HG02973 (cell line): ENCODE measurements around the gene SDK2.
"Not testable (repeated sequence)": the region's sequence is repeated elsewhere in the genome, so short reads cannot be mapped to it uniquely, and the experiment has no call there.

Source experiments
- ATAC-seq: cut with Tn5 transposase; IDR thresholded peaks from one replicate; pipeline ENCODE4 v1.9.1; 2021; ENCODE audit warnings: moderate library complexity; ENCODE audit not compliant: unreplicated experiment

The SDK2 gene

DNA sequence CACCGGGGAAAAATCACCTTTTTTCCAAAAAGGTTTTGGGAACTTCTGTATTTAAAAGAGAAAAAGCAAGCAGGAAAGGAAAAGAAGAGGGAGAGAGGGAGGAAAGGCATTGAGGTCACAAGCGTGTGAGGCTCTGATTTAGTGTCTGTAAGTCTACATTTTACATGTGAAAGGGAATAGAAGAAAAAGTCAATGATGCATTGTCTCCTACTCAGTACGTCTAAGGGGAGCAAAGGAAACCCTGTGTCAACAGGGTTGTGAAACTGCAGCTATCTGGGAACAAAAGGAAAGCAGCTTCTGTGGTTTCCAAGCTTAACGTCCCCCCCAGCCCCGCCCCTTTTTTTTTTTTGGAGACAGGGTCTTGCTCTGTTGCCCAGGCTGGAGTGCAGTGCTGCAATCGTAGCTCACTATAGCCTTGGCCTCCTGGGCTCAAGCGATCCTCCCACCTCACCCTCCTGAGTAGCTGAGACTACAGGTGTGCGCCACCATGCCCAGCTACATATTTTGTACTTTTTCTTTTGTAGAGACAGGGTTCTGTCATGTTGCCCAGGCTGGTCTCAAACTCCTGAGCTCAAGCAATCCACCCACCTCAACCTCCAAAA, 330.6 kb downstream of the SDK2 start:
- no peak for ATAC-seq

GRCh38 chr17:73312887-73313286, 331.4 kb downstream of the SDK2 start:
- not testable (repeated sequence) for ATAC-seq

DNA sequence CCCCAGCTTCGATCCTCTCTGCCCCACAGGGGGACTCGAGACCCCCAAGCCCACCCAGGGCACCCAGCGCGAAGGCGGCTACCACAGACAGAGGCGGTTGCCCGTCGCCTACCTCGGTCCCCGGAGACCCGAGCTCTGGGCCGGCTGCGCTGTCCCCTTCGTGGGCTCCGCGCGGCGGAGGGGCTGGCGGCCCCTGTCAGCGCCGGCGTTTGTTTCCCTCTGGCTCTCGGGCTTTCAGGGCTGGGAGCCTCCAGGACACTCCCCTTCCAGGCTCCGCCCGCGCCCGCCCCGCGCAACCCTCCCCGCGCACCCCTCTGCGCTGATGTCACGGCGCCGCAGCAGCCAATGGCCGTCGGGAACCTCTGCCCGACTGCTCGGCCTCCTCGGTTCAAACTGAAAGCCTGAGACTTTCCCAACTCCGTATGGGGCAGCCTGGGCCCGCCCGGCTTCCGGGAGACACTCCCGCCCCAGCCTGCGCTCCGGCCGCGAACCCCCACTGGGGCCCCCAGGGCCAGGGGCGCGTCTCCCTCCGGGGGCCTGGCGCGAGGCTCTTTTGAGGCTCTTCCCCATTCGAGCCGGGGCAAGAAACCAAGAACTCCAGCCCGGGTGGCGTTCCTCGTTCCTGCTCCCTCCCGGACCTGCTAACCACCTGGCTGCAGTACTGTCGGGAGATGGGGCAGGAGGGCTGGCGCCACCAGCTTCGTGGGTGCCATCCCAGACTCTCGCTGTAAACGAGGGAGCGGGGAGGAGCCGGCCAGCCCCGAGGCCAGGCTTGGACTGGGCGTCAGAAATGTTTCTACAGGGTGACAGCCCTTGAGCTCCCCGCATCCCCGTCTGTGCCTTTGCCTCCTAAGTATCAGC, 332.2 kb downstream of the SDK2 start, which contains the start of gene CDC42EP4:
CDC42EP4 (minus strand) TSS at position 221 of the 861 bp plus-strand sequence. CDS start 25,501 bp downstream, outside the sequence.
- peak; percentile 89 for ATAC-seq

GRCh38 chr17:73311428-73311780, 332.8 kb downstream of the SDK2 start:
- ATAC-seq: peak; percentile 7

DNA sequence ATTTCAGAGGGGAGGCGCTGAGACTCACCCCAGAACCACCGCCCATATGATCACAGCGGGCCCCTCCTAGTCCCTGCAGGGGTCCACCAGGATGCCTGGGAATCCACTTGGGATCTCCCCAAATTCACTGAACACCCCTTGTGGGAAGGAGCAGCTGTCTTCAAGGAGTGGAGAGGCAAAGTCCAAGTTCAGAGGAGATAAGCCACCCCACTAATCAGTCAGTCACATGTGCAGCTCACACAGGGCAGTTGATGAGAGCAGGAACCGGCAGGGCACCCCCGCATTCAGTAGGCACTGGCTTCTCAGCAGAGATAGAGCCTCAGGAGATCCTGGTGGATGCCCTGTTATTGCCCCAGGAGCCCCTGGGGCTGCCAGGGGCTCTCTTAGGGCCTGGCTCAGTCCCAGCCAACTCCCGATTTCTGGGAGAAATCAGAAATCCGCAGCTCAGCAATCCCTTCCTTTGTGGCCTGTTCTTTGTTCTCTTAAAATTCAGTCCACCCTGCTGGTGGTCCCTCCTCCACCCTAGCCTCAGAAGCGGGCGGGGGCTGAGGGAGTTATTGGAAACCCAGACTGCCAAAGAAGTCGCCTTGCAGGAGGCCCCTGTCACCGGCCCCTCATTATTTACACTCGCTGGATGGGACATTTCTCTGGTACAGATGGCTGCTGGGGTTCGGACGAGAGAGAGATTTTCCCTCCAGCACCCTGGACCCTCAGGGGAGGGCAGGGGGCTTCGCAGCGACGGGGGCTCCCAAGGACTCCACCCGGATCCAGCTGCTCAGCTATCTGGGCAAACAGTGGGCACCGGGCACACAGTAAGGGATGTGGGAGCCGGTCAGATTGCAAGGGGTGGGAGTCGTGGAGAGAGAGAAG, 334.3 kb downstream of the SDK2 start:
- no peak for ATAC-seq

DNA sequence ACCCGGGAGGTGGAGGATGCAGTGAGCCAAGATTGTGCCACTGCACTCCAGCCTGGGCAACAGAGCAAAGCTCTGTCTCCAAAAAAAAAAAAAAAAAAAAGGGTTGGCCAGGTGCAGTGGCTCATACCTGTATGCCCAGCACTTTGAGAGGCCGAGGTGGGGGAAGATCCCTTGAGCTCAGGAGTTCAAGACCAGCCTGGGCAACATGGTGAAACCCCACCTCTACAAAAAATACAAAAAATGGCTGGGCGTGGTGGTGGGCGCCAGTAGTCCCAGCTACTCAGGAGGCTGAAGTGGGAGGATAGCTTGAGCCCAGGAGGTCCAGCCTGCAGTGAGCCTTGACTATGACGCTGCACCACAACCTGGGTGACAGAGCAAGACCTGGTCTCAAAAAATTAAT, 335.3 kb downstream of the SDK2 start:
- ATAC-seq: not testable (repeated sequence)

DNA sequence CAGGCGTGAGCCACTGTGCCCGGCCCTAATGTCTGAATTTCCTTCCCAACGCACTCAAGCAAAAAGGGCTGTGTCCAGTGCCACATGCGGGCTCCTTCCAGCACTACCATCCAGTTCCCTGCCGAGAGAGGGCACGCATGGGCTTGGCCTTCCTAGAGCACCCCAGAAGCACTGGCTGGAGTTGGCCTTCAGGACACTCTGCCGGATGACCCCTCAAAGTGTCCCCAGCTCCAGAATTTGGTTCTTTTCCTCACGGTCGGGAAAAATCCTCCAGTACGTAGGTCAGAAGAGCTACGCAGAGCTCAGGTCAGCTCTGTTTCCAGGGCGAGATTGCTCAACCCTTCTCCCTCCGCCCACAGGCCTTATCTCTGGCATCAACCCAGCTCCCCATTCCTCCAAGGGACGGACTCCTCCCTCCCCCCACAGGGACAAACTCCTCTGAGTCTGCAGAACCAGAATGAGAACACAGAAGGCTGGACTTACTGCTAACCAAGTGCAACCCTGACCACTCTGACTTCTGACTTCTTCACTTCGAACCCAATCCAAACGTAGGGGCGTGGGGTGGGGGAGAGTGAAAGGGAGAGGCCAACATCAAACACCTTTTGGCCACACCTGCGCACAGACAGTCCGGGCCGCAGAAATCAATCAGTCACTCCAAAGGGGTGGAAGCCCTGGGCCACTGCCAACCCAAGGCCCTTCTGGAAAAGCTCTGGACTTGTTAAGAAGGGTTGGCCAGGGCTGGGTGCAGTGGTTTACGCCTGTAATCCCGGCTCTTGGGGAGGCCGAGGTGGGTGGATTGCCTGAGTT, 336.0 kb downstream of the SDK2 start:
- no peak for ATAC-seq

DNA sequence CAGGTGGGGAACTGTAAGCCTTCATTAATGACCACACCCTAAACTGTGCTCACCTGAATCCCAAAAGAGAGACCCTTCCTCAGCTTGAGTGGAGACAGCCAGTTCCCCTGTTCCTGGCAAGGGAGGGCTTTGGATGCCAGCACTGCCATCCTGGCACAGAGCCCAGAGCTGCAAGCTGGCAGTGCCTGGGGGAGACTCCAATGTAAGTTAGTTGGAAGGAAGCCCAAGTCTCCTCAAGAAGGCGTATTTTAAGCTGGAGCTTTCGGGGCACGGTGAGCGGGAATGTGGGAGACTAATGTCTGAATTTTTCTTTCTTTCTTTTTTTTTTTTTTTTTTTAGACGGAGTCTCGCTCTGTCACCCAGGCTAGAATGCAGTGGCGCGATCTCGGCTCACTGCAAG, 337.1 kb downstream of the SDK2 start:
- ATAC-seq: no peak

GRCh38 chr17:73305845-73306836, 338.1 kb downstream of the SDK2 start:
- ATAC-seq: no peak

GRCh38 chr17:73304971-73305812, 339.1 kb downstream of the SDK2 start:
- ATAC-seq: no peak

- no peak for ATAC-seq
Observed at GRCh38 chr17:73304438-73304837, 339.8 kb downstream of the SDK2 start.

DNA sequence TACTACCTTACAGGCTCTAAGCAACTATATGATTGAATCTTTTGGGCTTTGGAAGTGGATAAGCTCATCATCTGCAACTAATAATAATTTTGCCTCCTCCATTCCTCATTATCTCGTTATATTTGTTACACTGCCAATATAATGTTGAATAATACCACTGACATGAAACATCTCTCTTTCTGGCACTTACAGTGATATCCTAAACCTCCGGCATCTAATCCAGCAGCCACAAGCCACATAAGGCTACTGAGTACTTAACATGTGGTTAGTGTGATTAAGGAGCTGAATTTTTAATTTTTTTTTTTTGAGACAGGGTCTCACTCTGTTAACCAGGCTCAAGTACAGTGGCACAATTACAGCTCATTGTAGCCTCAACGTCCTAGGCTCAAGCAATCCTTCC, 342.1 kb downstream of the SDK2 start:
- ATAC-seq: no peak

DNA sequence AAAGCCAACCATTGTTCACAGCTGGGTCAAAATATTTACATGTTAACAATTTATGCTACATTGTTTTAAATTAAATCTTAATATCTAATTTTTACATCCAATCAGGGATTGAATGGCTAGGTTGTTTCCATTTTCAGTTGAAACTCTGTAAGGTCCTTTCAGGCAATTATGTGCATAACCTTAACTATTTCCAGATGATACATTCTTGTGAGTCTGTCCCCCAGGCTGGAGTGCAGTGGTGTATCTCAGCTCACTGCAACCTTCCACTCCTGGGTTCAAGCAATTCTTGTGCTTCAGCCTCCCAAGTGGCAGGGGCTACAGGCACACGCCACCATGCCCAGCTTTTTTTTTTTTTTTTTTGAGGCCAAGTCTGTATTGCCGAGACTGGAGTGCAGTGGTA, 342.9 kb downstream of the SDK2 start:
- no peak for ATAC-seq

DNA sequence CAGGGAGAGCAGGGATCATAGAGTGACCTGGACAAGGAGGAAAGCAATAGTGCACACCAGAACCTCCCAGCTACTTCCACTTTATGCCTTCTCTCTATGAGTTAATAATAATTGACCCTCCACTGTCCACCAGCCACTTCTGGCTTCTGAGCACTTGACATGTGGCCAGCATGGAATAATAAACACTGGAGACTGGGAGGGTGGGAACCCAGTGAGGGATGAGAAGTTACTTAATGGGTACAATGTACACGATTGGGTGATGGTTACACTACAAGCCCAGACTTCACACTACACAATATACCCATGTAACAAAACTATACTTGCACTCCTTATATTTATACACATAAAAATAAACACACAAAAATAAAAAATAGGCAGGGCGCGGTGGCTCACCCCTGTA, 343.9 kb downstream of the SDK2 start:
- no peak for ATAC-seq

GRCh38 chr17:73297934-73298861, 346.0 kb downstream of the SDK2 start:
- ATAC-seq: no peak

GRCh38 chr17:73293480-73293911, 350.7 kb downstream of the SDK2 start:
- no peak for ATAC-seq

DNA sequence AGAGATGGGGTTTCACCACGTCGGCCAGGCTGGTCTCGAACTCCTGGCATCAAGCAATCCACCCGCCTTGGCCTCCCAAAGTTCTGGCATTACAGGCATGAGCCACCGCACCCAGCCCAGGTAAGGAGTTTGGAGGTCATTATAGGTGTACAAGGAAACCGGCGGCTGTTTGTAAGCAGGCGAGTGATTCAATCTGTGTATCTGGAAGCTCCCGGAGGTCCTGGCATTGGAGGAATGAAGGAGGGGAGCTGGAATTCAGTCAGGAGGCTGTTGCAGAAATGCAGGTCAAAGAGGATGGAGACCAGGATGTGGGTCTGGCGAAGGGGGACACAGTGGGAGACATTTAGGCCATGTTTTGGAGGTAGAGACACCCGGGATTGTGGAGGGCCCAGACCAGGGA, 351.2 kb downstream of the SDK2 start:
- ATAC-seq: no peak
